Effector memory CD4-positive, alpha-beta T cell (primary cell): ENCODE results near the gene CLC.

Experiments
- DNase-seq, 3 donors: peaks; one replicate each; pipeline ENCODE4 v3.0.0-alpha.2; 2020
- H3K27ac ChIP-seq: 2 replicates; pipeline ENCODE4 v1.7.0; 2013; ENCODE audit warnings: mild to moderate bottlenecking, low read length, moderate library complexity; ENCODE audit not compliant: insufficient read depth, poor library complexity, severe bottlenecking
- H3K27me3 ChIP-seq: replicated peaks from 2 replicates; pipeline ENCODE4 v1.7.0; 2013; ENCODE audit warnings: mild to moderate bottlenecking, low read length; ENCODE audit not compliant: insufficient read depth, control insufficient read depth, poor library complexity, severe bottlenecking
- H3K36me3 ChIP-seq: 2 replicates; pipeline ENCODE4 v1.7.0; 2013; ENCODE audit warnings: mild to moderate bottlenecking, low read length, moderate library complexity; ENCODE audit not compliant: control insufficient read depth, insufficient read depth
- H3K4me1 ChIP-seq: 2 replicates; pipeline ENCODE4 v1.7.0; 2013; ENCODE audit warnings: low read length, mild to moderate bottlenecking; ENCODE audit not compliant: control insufficient read depth, insufficient read depth, poor library complexity, severe bottlenecking
- H3K4me3 ChIP-seq: 2 replicates; pipeline ENCODE4 v1.7.0; 2013; ENCODE audit warnings: low read length, low read depth, mild to moderate bottlenecking; ENCODE audit not compliant: insufficient read depth, poor library complexity, severe bottlenecking
- H3K9me3 ChIP-seq: 2 replicates; pipeline ENCODE4 v1.7.0; 2013; ENCODE audit warnings: mild to moderate bottlenecking, low read length, moderate library complexity; ENCODE audit not compliant: control insufficient read depth

The CLC gene

DNA sequence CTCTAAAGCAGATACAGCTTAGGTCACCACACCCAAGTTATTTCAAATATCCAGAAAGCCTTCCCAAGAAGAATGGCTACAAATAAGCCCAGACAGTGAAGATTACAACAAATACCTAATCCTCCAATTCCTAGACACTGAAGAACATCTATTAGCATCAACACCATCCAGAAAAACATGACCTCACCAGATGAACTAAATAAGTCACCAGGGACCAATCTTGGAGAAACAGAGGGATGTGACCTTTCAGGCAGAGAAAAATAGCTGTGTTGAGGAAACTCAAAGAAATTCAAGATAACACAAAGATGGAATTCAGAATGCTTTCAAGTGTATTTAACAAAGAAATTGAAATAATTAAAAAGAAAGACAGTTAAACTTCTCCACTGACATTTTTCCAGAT lies 15.0 kb upstream of the CLC start:
- no peak for DNase-seq
- Histone ChIP-seq H3K36me3 (no peaks in the 10 kb centered on the region), H3K4me3 (no peak overlapping the region), H3K27ac (no peak overlapping the region), H3K9me3 (no peaks in the 10 kb centered on the region), H3K4me1 (no peaks in the 10 kb centered on the region), H3K27me3 (no peaks in the 10 kb centered on the region)

GRCh38 chr19:39752390-39752789 lies 14.6 kb upstream of the CLC start:
- DNase-seq: no peak
- Histone ChIP-seq H3K27ac (no peak overlapping the region), H3K27me3 (no peaks in the 10 kb centered on the region), H3K9me3 (no peaks in the 10 kb centered on the region), H3K36me3 (no peaks in the 10 kb centered on the region), H3K4me3 (no peak overlapping the region), H3K4me1 (no peaks in the 10 kb centered on the region)

DNA sequence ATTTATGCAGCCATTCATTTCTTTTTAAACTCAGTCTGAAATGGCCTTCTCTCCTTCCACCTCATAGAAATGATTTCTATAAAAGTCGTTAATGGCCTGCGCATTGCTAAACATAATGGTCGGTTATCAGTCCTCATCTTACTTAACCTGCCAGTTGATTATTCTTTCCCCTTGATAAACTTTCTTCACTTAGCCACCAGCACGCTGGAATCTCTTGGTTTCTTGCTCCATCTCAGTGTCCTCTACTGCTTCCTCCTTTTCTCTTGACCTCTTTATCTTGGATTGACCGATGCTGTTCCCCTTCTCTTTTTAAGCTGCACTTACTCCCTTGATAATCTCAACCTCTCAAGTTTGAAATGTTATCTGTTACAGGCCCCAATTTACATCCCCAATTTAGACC lies 12.2 kb upstream of the CLC start:
- no peaks in the 10 kb centered on the region for H3K4me1 ChIP-seq
- H3K9me3 ChIP-seq: no peaks in the 10 kb centered on the region
- no peak overlapping the region for H3K4me3 ChIP-seq
- DNase-seq: no peak
- H3K36me3 ChIP-seq: no peaks in the 10 kb centered on the region
- H3K27ac ChIP-seq: no peak overlapping the region
- H3K27me3 ChIP-seq: no peaks in the 10 kb centered on the region

DNA sequence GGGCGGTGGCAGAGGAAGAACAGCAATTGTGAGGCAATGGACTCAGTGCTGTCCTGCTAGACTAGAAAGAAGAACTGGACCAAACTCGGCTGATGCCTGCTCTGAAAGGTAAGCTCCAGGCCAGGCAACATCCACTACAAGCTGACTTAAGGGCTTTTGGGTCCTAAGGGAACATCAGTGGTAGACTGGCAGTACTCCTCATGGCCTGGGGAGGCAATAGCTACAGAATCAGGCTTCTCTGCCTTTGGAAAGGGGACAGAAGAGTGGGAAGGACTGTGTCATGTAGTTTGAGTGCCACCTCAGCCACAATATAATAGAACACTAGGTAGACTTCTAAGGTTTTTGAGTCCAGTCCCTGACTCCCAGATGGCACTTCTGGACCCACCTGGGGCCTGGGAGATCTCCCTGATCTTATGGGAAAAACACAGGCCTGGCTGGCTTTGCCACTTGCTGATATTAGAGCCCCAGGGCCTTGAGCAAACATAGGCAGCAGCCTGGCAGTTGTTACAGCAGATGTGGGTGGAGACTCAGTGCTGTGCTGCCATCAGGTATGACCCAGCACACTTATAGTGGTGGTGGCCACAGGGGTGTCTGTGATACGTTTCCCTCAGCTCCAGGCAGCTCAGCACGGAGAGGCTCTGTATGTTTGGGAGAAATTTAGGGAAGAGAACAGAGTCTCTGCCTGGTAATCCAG lies 9.2 kb upstream of the CLC start:
- Histone ChIP-seq H3K27ac (no peak overlapping the region), H3K27me3 (no peaks in the 10 kb centered on the region), H3K9me3 (no peaks in the 10 kb centered on the region), H3K36me3 (no peaks in the 10 kb centered on the region), H3K4me3 (no peak overlapping the region), H3K4me1 (no peaks in the 10 kb centered on the region)
- DNase-seq: no peak

- Histone ChIP-seq H3K27ac (no peak overlapping the region), H3K27me3 (no peaks in the 10 kb centered on the region), H3K9me3 (no peaks in the 10 kb centered on the region), H3K4me1 (no peaks in the 10 kb centered on the region), H3K4me3 (no peak overlapping the region), H3K36me3 (no peaks in the 10 kb centered on the region)
- no peak for DNase-seq
Observed at GRCh38 chr19:39745643-39746042, 7.8 kb upstream of the CLC start.

DNA sequence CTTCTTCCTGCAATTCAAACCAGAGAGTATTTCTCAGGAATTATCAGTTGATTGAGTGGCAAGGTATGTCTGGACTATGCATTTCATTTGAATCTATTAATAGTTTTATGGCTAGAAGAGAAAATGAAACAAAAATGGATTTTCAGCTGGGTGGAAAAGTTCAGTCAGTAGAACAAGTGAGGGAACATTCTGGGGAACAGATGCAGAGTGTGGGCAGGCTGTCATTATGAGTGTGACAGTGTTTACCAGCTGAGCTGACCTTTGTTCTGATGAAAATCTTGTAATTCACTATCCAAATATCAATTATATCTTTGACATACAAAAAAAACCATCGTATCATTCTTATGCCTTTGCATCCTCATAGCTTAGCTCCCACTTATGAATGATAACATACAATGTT lies 2.6 kb upstream of the CLC start:
- Histone ChIP-seq H3K4me1 (no peaks in the 10 kb centered on the region), H3K9me3 (no peaks in the 10 kb centered on the region), H3K27me3 (no peaks in the 10 kb centered on the region), H3K27ac (no peak overlapping the region), H3K36me3 (no peaks in the 10 kb centered on the region), H3K4me3 (no peak overlapping the region)
- DNase-seq: no peak

GRCh38 chr19:39738814-39739213 lies 985 bp upstream of the CLC start:
- Histone ChIP-seq H3K27ac (no peak overlapping the region), H3K4me1 (no peaks in the 10 kb centered on the region), H3K27me3 (no peaks in the 10 kb centered on the region), H3K36me3 (no peaks in the 10 kb centered on the region), H3K4me3 (no peak overlapping the region), H3K9me3 (no peaks in the 10 kb centered on the region)
- no peak for DNase-seq

GRCh38 chr19:39737351-39737750 lies 478 bp downstream of the CLC start:
- H3K27me3 ChIP-seq: no peaks in the 10 kb centered on the region
- DNase-seq: no peak
- H3K4me3 ChIP-seq: no peak overlapping the region
- H3K36me3 ChIP-seq: no peaks in the 10 kb centered on the region
- H3K4me1 ChIP-seq: no peaks in the 10 kb centered on the region
- H3K27ac ChIP-seq: no peak overlapping the region
- H3K9me3 ChIP-seq: no peaks in the 10 kb centered on the region

DNA sequence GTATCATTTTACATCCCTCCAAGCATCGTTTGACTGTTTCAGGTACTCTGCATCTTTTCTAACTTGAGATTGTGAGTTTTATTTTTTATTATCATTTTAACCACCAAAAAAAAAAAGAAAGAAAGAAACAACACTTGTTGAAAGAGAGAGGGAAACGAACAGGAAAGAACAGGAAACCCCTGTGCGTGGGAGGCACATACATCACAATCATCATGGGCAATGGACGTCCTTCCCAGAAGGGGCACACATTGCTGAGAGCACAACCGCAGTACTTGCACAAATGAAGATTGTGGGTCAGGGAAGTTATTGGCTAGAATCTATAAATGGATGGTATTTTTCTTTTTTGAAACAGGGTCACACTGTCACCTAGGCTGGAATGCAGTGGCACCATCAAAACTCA lies 1.7 kb downstream of the CLC start:
- H3K9me3 ChIP-seq: no peaks in the 10 kb centered on the region
- no peak for DNase-seq
- H3K36me3 ChIP-seq: no peaks in the 10 kb centered on the region
- H3K4me1 ChIP-seq: no peaks in the 10 kb centered on the region
- H3K27ac ChIP-seq: no peak overlapping the region
- no peak overlapping the region for H3K4me3 ChIP-seq
- H3K27me3 ChIP-seq: no peaks in the 10 kb centered on the region

GRCh38 chr19:39735688-39736087 lies 2.1 kb downstream of the CLC start:
- no peaks in the 10 kb centered on the region for H3K36me3 ChIP-seq
- no peaks in the 10 kb centered on the region for H3K27me3 ChIP-seq
- DNase-seq: no peak
- H3K27ac ChIP-seq: no peak overlapping the region
- H3K4me1 ChIP-seq: no peaks in the 10 kb centered on the region
- H3K4me3 ChIP-seq: no peak overlapping the region
- no peaks in the 10 kb centered on the region for H3K9me3 ChIP-seq
